WTC11 (cell line): ENCODE results near the gene GOLGA6C. TPM values are rescaled to one million over a fixed set of nuclear protein-coding genes. Genes with fewer than 3 reads are reported as not detected.
"Not testable (repeated sequence)": the region's sequence is repeated elsewhere in the genome, so short reads cannot be mapped to it uniquely, and the experiment has no call there.

Experiments
- ATAC-seq: fragments of 200-7000 bp; cut with Tn5 transposase; 2 replicates; pipeline ENCODE4 v1.10.0; 2021; ENCODE audit warnings: mild to moderate bottlenecking, moderate library complexity
- CTCF ChIA-PET: fragments of 300-600 bp; sonication (Branson Sonifier 250); formaldehyde crosslinking; loops from one replicate; lab custom pipeline; 2021; ENCODE audit warnings: antibody characterized with exemption; lab: Charles Lee
- POLR2A ChIA-PET: fragments of 350-600 bp; sonication (Branson Sonifier 250); formaldehyde crosslinking; loops from one replicate; lab custom pipeline; 2021; ENCODE audit warnings: antibody characterized with exemption; lab: Charles Lee
- DNase-seq: peaks from one replicate; pipeline ENCODE4 v3.0.0; 2021; ENCODE audit warnings: low spot score
- H3K27ac Mint-ChIP-seq: 2 replicates; pipeline ENCODE4 v1.8.0; 2021; ENCODE audit warnings: mixed read lengths
- H3K27me3 Mint-ChIP-seq: 2 replicates; pipeline ENCODE4 v1.8.0; 2021; ENCODE audit warnings: low read depth, mild to moderate bottlenecking, moderate library complexity, mixed read lengths
- H3K36me3 Mint-ChIP-seq: 2 replicates; pipeline ENCODE4 v1.8.0; 2021; ENCODE audit warnings: mixed read lengths
- H3K4me1 Mint-ChIP-seq: 2 replicates; pipeline ENCODE4 v1.8.0; 2022; ENCODE audit warnings: mixed read lengths
- H3K4me3 Mint-ChIP-seq: 2 replicates; pipeline ENCODE4 v1.8.0; 2021; ENCODE audit warnings: mild to moderate bottlenecking, moderate library complexity, mixed read lengths
- H3K9me3 Mint-ChIP-seq: 2 replicates; pipeline ENCODE4 v1.8.0; 2021; ENCODE audit warnings: mixed read lengths
- ERG ChIP-seq: fragments of 250-450 bp; sonication (Bioruptor Pico); IDR thresholded peaks from 2 replicates; pipeline ENCODE4 v1.8.0; 2021; ENCODE audit warnings: mild to moderate bottlenecking
- FOXJ3 ChIP-seq: sonication (generic); formaldehyde crosslinking; IDR thresholded peaks from 2 replicates; pipeline ENCODE4 v1.9.0; 2021; ENCODE audit warnings: missing genetic modification reagents, mild to moderate bottlenecking, borderline replicate concordance
- MXD4 ChIP-seq: fragments of 250-450 bp; sonication (Bioruptor Pico); IDR thresholded peaks from 2 replicates; pipeline ENCODE4 v1.8.0; 2021; ENCODE audit warnings: mild to moderate bottlenecking, moderate library complexity, borderline replicate concordance
- OVOL2 ChIP-seq: fragments of 250-450 bp; sonication (Bioruptor Pico); IDR thresholded peaks from 2 replicates; pipeline ENCODE4 v1.9.0; 2021; ENCODE audit warnings: mild to moderate bottlenecking, borderline replicate concordance
- PRRX2 ChIP-seq: fragments of 250-450 bp; sonication (Bioruptor Pico); IDR thresholded peaks from 2 replicates; pipeline ENCODE4 v1.8.0; 2021; ENCODE audit warnings: mild to moderate bottlenecking
- TEAD1 ChIP-seq: sonication (generic); formaldehyde crosslinking; IDR thresholded peaks from 2 replicates; pipeline ENCODE4 v1.8.0; 2022; ENCODE audit warnings: mild to moderate bottlenecking, missing genetic modification reagents
- ZSCAN18 ChIP-seq: fragments of 250-450 bp; sonication (Bioruptor Pico); IDR thresholded peaks from 2 replicates; pipeline ENCODE4 v2.1.2; 2022; ENCODE audit warnings: mild to moderate bottlenecking, moderate library complexity
- total RNA-seq: library from RNA; stranded (reverse); gene quantifications from 3 replicates; pipeline ENCODE4 v1.2.3, GENCODE V29; 2021

GOLGA6C gene
- total RNA-seq, 1 experiment from 2014 or later: 0.52 TPM

- no peak for TF ChIP-seq ERG (CRISPR knock-in tag)
- TF ChIP-seq FOXJ3 (CRISPR knock-in tag): no peak
- no peak for TF ChIP-seq TEAD1 (CRISPR knock-in tag)
- TF ChIP-seq ZSCAN18: no peak
- no peak for TF ChIP-seq MXD4 (CRISPR knock-in tag)
- no peak for TF ChIP-seq PRRX2
- TF ChIP-seq OVOL2: no peak
These were observed 56.6 kb downstream of the GOLGA6C start (continued) for GRCh38 chr15:75314552-75315290.

- Mint-ChIP-seq H3K27me3 (peaks cover 28% of the 10 kb centered on the region), H3K9me3 (peaks cover 19% of the 10 kb centered on the region)
- H3K4me3 Mint-ChIP-seq, DNase-seq, H3K4me1 Mint-ChIP-seq, ATAC-seq, H3K27ac Mint-ChIP-seq, H3K36me3 Mint-ChIP-seq, CTCF ChIA-PET, POLR2A ChIA-PET: not testable (repeated sequence)
These were observed 61.2 kb downstream of the GOLGA6C start for GRCh38 chr15:75319231-75319897.

Other genes with a start within 250 kb of the GOLGA6C start
- 25.7 to 30.1 TPM (median 27.8 TPM) in 3 replicates for gene PPCDC, start 234.7 kb upstream of the GOLGA6C start, total RNA-seq
- 39.9 to 52.8 TPM (median 41.6 TPM) in 3 replicates for gene C15orf39, start 56.5 kb upstream of the GOLGA6C start, total RNA-seq
- 2.1 to 2.6 TPM (median 2.6 TPM) in 3 replicates for gene GOLGA6D, start 24.5 kb downstream of the GOLGA6C start, total RNA-seq
- gene COMMD4, start 77.7 kb downstream of the GOLGA6C start, total RNA-seq: 116 to 140 TPM (median 129 TPM) in 3 replicates
- gene NEIL1, start 88.7 kb downstream of the GOLGA6C start, total RNA-seq: 24.8 to 25.2 TPM (median 24.9 TPM) in 3 replicates
- 148 to 155 TPM (median 151 TPM) in 3 replicates for gene MAN2C1, start 110.3 kb downstream of the GOLGA6C start, total RNA-seq
- gene SIN3A, start 193.4 kb downstream of the GOLGA6C start, total RNA-seq: 107 to 113 TPM (median 110 TPM) in 3 replicates